Ishikawa (cell line): ENCODE measurements around the gene DRC7.

Experiments
- CEBPB ChIP-seq: IDR thresholded peaks from 2 replicates; pipeline ENCODE4 v1.6.1; 2012
- CREB1 ChIP-seq: IDR thresholded peaks from 2 replicates; pipeline ENCODE4 v1.6.1; 2012; ENCODE audit warnings: low read depth
- EGR1 ChIP-seq: IDR thresholded peaks from 2 replicates; pipeline ENCODE4 v1.6.1; 2012
- EP300 ChIP-seq: IDR thresholded peaks from 2 replicates; pipeline ENCODE4 v1.6.1; 2012; ENCODE audit warnings: borderline replicate concordance
- FOXM1 ChIP-seq: IDR thresholded peaks from 2 replicates; pipeline ENCODE4 v1.6.1; 2012; ENCODE audit warnings: low read depth, borderline replicate concordance
- NFIC ChIP-seq: IDR thresholded peaks from 2 replicates; pipeline ENCODE4 v1.6.1; 2012
- RAD21 ChIP-seq: IDR thresholded peaks from 2 replicates; pipeline ENCODE4 v1.6.1; 2012; ENCODE audit warnings: low read depth
- TAF1 ChIP-seq: IDR thresholded peaks from 2 replicates; pipeline ENCODE4 v1.6.1; 2012; ENCODE audit warnings: low read depth, mild to moderate bottlenecking
- TCF12 ChIP-seq: IDR thresholded peaks from 2 replicates; pipeline ENCODE4 v1.6.1; 2012; ENCODE audit warnings: low read depth
- TEAD4 ChIP-seq: IDR thresholded peaks from 2 replicates; pipeline ENCODE4 v1.6.1; 2012
- YY1 ChIP-seq: IDR thresholded peaks from 2 replicates; pipeline ENCODE4 v1.6.1; 2012; ENCODE audit warnings: low read depth
- ZBTB7A ChIP-seq: IDR thresholded peaks from 2 replicates; pipeline ENCODE4 v1.6.1; 2012; ENCODE audit warnings: low read depth
- TF ChIP-seq, protein P1 (sequence below): IDR thresholded peaks from 2 replicates; pipeline ENCODE4 v1.6.1; 2012
- TF ChIP-seq, protein P2 (sequence below): IDR thresholded peaks from 2 replicates; pipeline ENCODE4 v1.6.1; 2012; ENCODE audit warnings: low read depth, mild to moderate bottlenecking
- TF ChIP-seq, protein P3 (sequence below): IDR thresholded peaks from 2 replicates; pipeline ENCODE4 v1.6.1; 2012

Gene DRC7

DNA sequence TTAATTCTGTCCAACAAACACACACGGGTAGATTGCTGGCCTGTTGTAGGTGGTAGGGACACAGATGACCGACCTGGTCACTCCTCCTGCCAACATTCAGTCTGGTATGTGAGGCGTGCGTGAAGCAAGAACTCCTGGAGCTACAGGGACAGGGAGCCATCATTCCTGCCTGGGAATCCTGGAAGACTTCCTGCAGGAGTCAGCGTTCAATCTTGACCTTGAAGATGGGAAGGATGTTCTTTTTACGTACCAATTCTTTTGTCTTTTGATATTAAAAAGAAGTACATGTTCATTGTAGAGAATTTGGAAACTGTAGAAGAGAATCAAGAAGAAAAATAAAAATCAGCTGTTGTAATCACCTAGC lies 30.0 kb upstream of the DRC7 start:
- TF ChIP-seq TEAD4 (no peak), CEBPB (no peak), FOXM1 (no peak)

DNA sequence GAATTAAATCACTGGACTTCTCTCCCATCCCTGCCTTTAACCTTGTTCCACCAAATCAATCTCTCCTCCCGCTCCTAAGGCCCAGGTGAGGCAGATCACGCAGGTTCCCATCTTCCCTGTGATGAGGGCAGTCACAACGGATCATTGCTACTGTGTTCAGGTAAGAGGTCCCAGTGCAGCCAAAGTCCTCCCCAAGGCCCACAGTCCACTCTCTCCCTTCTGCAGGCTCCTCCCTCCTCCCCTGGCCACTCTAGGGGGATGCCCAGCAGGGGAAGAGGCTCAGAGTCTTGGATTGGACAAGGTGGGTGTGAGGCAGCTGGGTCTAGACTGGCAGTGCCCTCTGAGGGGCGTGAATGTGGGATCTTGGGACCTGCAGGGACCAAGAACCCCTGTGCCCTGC lies 29.1 kb upstream of the DRC7 start:
- TF ChIP-seq RAD21, result no peak
- no peak for TF ChIP-seq YY1
- no peak for TF ChIP-seq NFIC
- no peak for TF ChIP-seq EP300
- TF ChIP-seq, protein P1, sequence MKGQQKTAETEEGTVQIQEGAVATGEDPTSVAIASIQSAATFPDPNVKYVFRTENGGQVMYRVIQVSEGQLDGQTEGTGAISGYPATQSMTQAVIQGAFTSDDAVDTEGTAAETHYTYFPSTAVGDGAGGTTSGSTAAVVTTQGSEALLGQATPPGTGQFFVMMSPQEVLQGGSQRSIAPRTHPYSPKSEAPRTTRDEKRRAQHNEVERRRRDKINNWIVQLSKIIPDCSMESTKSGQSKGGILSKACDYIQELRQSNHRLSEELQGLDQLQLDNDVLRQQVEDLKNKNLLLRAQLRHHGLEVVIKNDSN, result no peak
- no peak for TF ChIP-seq FOXM1
- TF ChIP-seq, protein P2, sequence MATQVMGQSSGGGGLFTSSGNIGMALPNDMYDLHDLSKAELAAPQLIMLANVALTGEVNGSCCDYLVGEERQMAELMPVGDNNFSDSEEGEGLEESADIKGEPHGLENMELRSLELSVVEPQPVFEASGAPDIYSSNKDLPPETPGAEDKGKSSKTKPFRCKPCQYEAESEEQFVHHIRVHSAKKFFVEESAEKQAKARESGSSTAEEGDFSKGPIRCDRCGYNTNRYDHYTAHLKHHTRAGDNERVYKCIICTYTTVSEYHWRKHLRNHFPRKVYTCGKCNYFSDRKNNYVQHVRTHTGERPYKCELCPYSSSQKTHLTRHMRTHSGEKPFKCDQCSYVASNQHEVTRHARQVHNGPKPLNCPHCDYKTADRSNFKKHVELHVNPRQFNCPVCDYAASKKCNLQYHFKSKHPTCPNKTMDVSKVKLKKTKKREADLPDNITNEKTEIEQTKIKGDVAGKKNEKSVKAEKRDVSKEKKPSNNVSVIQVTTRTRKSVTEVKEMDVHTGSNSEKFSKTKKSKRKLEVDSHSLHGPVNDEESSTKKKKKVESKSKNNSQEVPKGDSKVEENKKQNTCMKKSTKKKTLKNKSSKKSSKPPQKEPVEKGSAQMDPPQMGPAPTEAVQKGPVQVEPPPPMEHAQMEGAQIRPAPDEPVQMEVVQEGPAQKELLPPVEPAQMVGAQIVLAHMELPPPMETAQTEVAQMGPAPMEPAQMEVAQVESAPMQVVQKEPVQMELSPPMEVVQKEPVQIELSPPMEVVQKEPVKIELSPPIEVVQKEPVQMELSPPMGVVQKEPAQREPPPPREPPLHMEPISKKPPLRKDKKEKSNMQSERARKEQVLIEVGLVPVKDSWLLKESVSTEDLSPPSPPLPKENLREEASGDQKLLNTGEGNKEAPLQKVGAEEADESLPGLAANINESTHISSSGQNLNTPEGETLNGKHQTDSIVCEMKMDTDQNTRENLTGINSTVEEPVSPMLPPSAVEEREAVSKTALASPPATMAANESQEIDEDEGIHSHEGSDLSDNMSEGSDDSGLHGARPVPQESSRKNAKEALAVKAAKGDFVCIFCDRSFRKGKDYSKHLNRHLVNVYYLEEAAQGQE, result no peak
- TF ChIP-seq TEAD4, result no peak
- no peak for TF ChIP-seq EGR1
- no peak for TF ChIP-seq CEBPB

DNA sequence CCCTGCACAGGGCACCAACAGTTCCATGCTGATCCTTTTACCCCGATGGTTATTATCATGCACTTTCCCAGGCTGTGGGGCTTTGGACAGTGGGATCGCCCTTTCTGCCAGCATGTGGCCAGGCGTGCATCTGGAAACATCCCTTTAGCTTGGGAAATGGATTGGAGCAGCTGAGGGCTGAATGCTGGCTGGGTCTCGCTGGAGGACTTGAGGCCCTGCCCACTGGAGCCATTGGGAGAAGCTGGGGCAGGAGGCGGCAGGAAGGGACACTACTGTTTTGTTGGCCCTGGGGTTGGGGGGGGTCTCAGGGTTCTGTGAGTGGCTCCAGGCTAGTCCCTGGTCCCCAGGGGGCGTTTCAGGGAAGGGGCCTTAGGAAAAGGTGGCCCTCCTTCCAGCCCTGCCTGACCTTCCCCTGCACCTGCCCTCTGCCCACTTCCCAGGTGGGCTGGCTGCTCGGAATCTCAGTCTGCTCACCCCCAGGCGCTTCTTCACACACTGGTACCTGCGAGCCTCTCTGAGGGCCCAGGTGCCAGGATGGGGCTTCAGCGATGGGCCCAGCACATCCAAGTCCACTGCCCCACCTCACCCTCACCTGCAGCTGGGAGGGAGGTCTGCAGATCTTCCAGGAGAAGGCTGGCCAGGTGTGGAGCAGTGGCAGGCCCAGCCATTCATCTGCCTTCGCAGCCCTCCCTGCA lies 28.1 kb upstream of the DRC7 start:
- TF ChIP-seq RAD21 (no peak), NFIC (no peak), CREB1 (no peak), EGR1 (no peak), YY1 (no peak), TCF12 (no peak), FOXM1 (no peak), TEAD4 (no peak), EP300 (no peak), TAF1 (no peak), ZBTB7A (no peak), CEBPB (no peak)
- TF ChIP-seq, protein P1, result no peak
- TF ChIP-seq, protein P3, sequence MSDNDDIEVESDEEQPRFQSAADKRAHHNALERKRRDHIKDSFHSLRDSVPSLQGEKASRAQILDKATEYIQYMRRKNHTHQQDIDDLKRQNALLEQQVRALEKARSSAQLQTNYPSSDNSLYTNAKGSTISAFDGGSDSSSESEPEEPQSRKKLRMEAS, result no peak
- TF ChIP-seq, protein P2, result no peak

DNA sequence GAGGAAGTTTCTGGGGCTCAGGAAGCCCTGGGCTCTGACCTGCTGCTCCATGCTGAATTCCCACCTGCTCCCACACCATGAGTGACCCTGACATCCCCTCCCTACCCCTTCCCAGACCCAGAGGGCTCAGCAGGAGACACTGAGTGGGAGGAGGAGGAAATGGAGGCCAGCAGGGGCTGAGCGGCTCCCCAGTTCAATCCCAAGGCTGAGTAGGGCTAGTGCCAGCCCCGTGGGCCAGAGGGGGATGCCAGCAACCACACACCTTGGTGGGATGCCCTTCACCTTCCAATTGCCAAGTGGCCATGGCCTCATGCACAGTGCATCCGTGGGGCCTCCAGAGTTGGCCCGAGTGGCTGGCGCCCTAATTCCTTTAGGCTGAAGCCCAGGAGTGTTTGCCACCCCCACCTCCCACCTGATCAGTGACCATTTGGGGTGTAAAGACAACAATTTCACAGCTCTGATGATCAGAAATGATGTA lies 27.5 kb upstream of the DRC7 start:
- no peak for TF ChIP-seq FOXM1
- TF ChIP-seq YY1, result no peak
- TF ChIP-seq RAD21, result no peak

DNA sequence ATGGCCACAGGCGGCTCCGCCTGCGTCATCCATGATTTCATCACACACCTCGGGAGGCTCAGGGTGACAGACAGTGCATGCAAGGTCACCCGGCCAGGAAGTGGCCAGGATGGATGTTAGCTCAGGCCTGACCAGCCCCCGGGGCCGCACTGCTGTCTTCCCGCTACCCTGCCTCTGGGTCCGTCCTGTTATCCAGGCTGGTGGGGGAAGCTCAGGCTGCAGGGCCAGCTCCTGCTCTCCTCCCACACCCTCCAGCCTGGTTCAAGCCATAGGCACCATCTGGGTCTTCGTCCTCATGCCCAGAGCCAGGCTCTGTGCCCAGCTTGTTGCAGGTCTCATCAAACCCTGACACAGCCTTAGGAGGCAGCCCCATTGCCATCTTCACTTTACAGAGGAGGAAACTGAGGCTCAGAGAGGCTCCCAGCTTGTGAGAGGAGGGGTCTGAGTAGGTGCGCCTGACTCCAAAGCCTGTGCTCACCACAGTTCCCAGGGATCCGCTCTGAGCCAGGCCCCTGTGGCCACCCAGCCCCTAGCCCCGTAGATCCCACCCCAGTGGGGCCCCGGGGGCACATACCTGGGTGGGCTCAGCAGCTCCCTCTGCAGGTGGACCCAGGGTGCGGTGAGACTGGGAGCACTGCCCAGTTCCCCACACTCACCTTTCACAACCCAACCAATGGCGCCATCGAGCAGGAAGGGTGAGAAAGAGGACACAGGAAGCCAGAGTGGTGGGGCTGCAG lies 26.9 kb upstream of the DRC7 start:
- TF ChIP-seq RAD21 (peak; percentile 16; the same call in 1 of the 2 replicates), FOXM1 (no peak)

DNA sequence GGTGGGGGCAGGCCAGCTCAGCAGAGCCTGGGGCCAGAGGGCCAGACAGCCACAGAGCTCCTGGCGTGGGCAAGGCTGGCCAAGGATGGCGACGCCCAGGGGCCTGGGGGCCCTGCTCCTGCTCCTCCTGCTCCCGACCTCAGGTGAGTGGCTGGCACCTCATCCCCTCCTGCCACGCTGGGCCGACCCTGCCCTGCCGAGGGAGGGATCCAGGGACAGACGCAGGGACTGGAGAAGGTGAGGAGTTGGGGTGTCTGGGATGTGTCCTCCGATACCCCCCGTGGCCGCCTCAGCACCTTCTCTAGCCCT lies 26.4 kb upstream of the DRC7 start, which contains the start of gene ADGRG3:
Gene ADGRG3 (plus strand): TSS at position 44 of the 309 bp plus-strand sequence. CDS start 42 bp downstream, at position 86.
- TF ChIP-seq TCF12 (no peak), ZBTB7A (no peak), CEBPB (no peak), YY1 (no peak), EP300 (no peak), EGR1 (no peak), CREB1 (no peak), RAD21 (no peak), TAF1 (no peak), NFIC (no peak), TEAD4 (no peak), FOXM1 (no peak)
- TF ChIP-seq, protein P1, result no peak
- TF ChIP-seq, protein P2, result no peak
- TF ChIP-seq, protein P3, result no peak
